H9 (cell line): Measurements from ENCODE around the gene TOR1A. TPM values are rescaled to one million over a fixed set of nuclear protein-coding genes. Genes with fewer than 3 reads are reported as not detected.

Source experiments
- DNase-seq: peaks from one replicate; pipeline ENCODE4 v3.0.0-alpha.2; 2017
- H2AFZ ChIP-seq: one replicate; pipeline ENCODE4 v1.6.1; 2013; ENCODE audit warnings: mild to moderate bottlenecking, low read length, control low read depth, moderate library complexity
- H2AK5ac ChIP-seq: 2 replicates; pipeline ENCODE4 v1.6.1; 2013; ENCODE audit warnings: low read length, control low read depth, mixed read lengths; ENCODE audit not compliant: insufficient read length
- H2BK120ac ChIP-seq: one replicate; pipeline ENCODE4 v1.6.1; 2013; ENCODE audit warnings: low read depth, mild to moderate bottlenecking, low read length, control low read depth, inconsistent platforms; ENCODE audit not compliant: poor library complexity, severe bottlenecking
- H2BK12ac ChIP-seq: 2 replicates; pipeline ENCODE4 v1.6.1; 2013; ENCODE audit warnings: low read length, control low read depth, mixed read lengths, low read depth; ENCODE audit not compliant: insufficient read length
- H2BK15ac ChIP-seq: 2 replicates; pipeline ENCODE4 v1.6.1; 2013; ENCODE audit warnings: low read depth, low read length, control low read depth
- H2BK20ac ChIP-seq: one replicate; pipeline ENCODE4 v1.6.1; 2013; ENCODE audit warnings: low read depth, mild to moderate bottlenecking, low read length, control low read depth, inconsistent platforms; ENCODE audit not compliant: poor library complexity, severe bottlenecking
- H2BK5ac ChIP-seq: 2 replicates; pipeline ENCODE4 v1.6.1; 2013; ENCODE audit warnings: low read length, control low read depth, mixed read lengths; ENCODE audit not compliant: insufficient read length
- H3K14ac ChIP-seq: 2 replicates; pipeline ENCODE4 v1.6.1; 2013; ENCODE audit warnings: low read length, control low read depth; ENCODE audit not compliant: insufficient read depth
- H3K18ac ChIP-seq: 2 replicates; pipeline ENCODE4 v1.6.1; 2013; ENCODE audit warnings: low read depth, mild to moderate bottlenecking, mixed read lengths, low read length, control low read depth; ENCODE audit not compliant: insufficient read length
- H3K23ac ChIP-seq: 2 replicates; pipeline ENCODE4 v1.6.1; 2013; ENCODE audit warnings: low read length, control low read depth, mixed read lengths, low read depth; ENCODE audit not compliant: insufficient read length
- H3K23me2 ChIP-seq: 2 replicates; pipeline ENCODE4 v1.6.1; 2013; ENCODE audit warnings: low read depth, mild to moderate bottlenecking, mixed read lengths, low read length, control low read depth; ENCODE audit not compliant: insufficient read length, poor library complexity, severe bottlenecking
- H3K27ac ChIP-seq: 2 replicates; pipeline ENCODE4 v1.5.1; 2013; ENCODE audit warnings: low read length, control low read depth, mixed read lengths, low read depth; ENCODE audit not compliant: insufficient read length
- H3K27me3 ChIP-seq: 2 replicates; pipeline ENCODE4 v1.6.1; 2013; ENCODE audit warnings: low read length, control low read depth, inconsistent platforms; ENCODE audit not compliant: insufficient read depth
- H3K4ac ChIP-seq: 2 replicates; pipeline ENCODE4 v1.6.1; 2013; ENCODE audit warnings: low read depth, mild to moderate bottlenecking, control low read depth, inconsistent platforms, low read length, moderate library complexity
- H3K4me1 ChIP-seq: 2 replicates; pipeline ENCODE4 v1.6.1; 2013; ENCODE audit warnings: low read length, control low read depth, inconsistent platforms; ENCODE audit not compliant: insufficient read depth
- H3K4me2 ChIP-seq: 2 replicates; pipeline ENCODE4 v1.6.1; 2013; ENCODE audit warnings: low read length, control low read depth, mixed read lengths; ENCODE audit not compliant: insufficient read length, insufficient read depth
- H3K56ac ChIP-seq: 2 replicates; pipeline ENCODE4 v1.6.1; 2013; ENCODE audit warnings: low read depth, mild to moderate bottlenecking, mixed read lengths, low read length, control low read depth; ENCODE audit not compliant: insufficient read length
- H3K79me1 ChIP-seq: 2 replicates; pipeline ENCODE4 v1.6.1; 2013; ENCODE audit warnings: low read depth, mild to moderate bottlenecking, moderate library complexity, low read length, control low read depth, inconsistent platforms; ENCODE audit not compliant: insufficient read depth, poor library complexity, severe bottlenecking
- H3K79me2 ChIP-seq: 2 replicates; pipeline ENCODE4 v1.6.1; 2013; ENCODE audit warnings: low read length, control low read depth, inconsistent platforms; ENCODE audit not compliant: insufficient read depth
- H3K9ac ChIP-seq: 2 replicates; pipeline ENCODE4 v1.6.1; 2013; ENCODE audit warnings: low read length, control low read depth, mixed read lengths; ENCODE audit not compliant: insufficient read length; ENCODE audit errors: extremely low read depth
- H3K9me3 ChIP-seq: one replicate; pipeline ENCODE4 v1.6.1; 2013; ENCODE audit warnings: low read depth, low read length, inconsistent platforms; ENCODE audit not compliant: control insufficient read depth
- H3T11ph ChIP-seq: one replicate; pipeline ENCODE4 v1.6.1; 2013; ENCODE audit warnings: mild to moderate bottlenecking, low read length, control low read depth, inconsistent platforms
- H4K20me1 ChIP-seq: one replicate; pipeline ENCODE4 v1.6.1; 2013; ENCODE audit not compliant: control insufficient read depth, insufficient read length, insufficient read depth
- H4K5ac ChIP-seq: 2 replicates; pipeline ENCODE4 v1.6.1; 2013; ENCODE audit warnings: low read depth, mild to moderate bottlenecking, mixed read lengths, low read length, control low read depth; ENCODE audit not compliant: insufficient read length
- H4K8ac ChIP-seq: replicated peaks from 2 replicates; pipeline ENCODE4 v1.6.1; 2013; ENCODE audit warnings: low read length, control low read depth, mixed read lengths, low read depth; ENCODE audit not compliant: insufficient read length
- H4K91ac ChIP-seq: 2 replicates; pipeline ENCODE4 v1.6.1; 2013; ENCODE audit warnings: low read depth, mild to moderate bottlenecking, moderate library complexity, mixed read lengths, low read length, control low read depth; ENCODE audit not compliant: insufficient read length
- H3K27ac Mint-ChIP-seq, 3 experiments: 2 replicates in 2 of 3; 3 replicates in 1 of 3; pipeline ENCODE4 v1.8.0; 2020 to 2021; ENCODE audit warnings: mixed read lengths in 3 of 3, mild to moderate bottlenecking in 1 of 3, moderate library complexity in 1 of 3
- H3K27me3 Mint-ChIP-seq: 2 replicates; pipeline ENCODE4 v1.8.0; 2021; ENCODE audit warnings: low read depth, mild to moderate bottlenecking, moderate library complexity, mixed read lengths
- H3K36me3 Mint-ChIP-seq, 3 experiments: 2 replicates in 2 of 3; 3 replicates in 1 of 3; pipeline ENCODE4 v1.8.0; 2020 to 2021; ENCODE audit warnings: low read depth in 3 of 3, mixed read lengths in 3 of 3; ENCODE audit not compliant: insufficient read depth in 1 of 3
- H3K4me1 Mint-ChIP-seq, 2 experiments: 2 replicates each; pipeline ENCODE4 v1.8.0; 2020; ENCODE audit warnings: mixed read lengths in 2 of 2
- H3K4me3 Mint-ChIP-seq, 2 experiments: 2 replicates in 1 of 2; 3 replicates in 1 of 2; pipeline ENCODE4 v1.8.0; 2020 to 2021; ENCODE audit warnings: mild to moderate bottlenecking in 2 of 2, mixed read lengths in 2 of 2, moderate library complexity in 1 of 2
- H3K9me3 Mint-ChIP-seq, 2 experiments: 2 replicates in 1 of 2; 3 replicates in 1 of 2; pipeline ENCODE4 v1.8.0; 2020; ENCODE audit warnings: mild to moderate bottlenecking in 2 of 2, mixed read lengths in 2 of 2, moderate library complexity in 1 of 2
- CTCF ChIP-seq: fragments of 200-600 bp; sonication (generic); conservative IDR thresholded peaks from 3 replicates; pipeline ENCODE4 v1.8.0; 2021; ENCODE audit warnings: antibody characterized with exemption, mild to moderate bottlenecking
- WGBS: extraction: QIAGEN DNeasy Blood & Tissue Kit; methylation state at CpG from one replicate; pipeline ENCODE4 v1.1.7; 2013; ENCODE audit warnings: missing lambda C conversion rate, low lambda C conversion rate, mixed read lengths; ENCODE audit not compliant: insufficient read length; ENCODE audit errors: extremely low coverage; 5-methylcytosine and 5-hydroxymethylcytosine counted together
- total RNA-seq: library from RNA; stranded (reverse); gene quantifications from 2 replicates; pipeline ENCODE4 v1.2.1, GENCODE V29; 2021

Gene TOR1A
- total RNA-seq, 1 experiment from 2014 or later = 60.1 TPM

GRCh38 chr9:129867136-129868022, 43.4 kb upstream of the TOR1A start:
- Histone ChIP-seq H3K4ac (no peak overlapping the region), H4K8ac (no peak overlapping the region), H3K27me3 (no peaks in the 10 kb centered on the region), H3K56ac (no peak overlapping the region), H3K23ac (no peak overlapping the region), H3K4me1 (no peaks in the 10 kb centered on the region), H2BK12ac (no peak overlapping the region), H3K9me3 (no peaks in the 10 kb centered on the region), H4K5ac (no peak overlapping the region), H4K20me1 (no peaks in the 10 kb centered on the region), H3K79me1 (no peaks in the 10 kb centered on the region), H3K18ac (no peak overlapping the region), H2AFZ (no peak overlapping the region), H2AK5ac (no peak overlapping the region), H3K14ac (no peak overlapping the region), H3K9ac (no peak overlapping the region), H4K91ac (no peak overlapping the region), H2BK15ac (no peak overlapping the region), H3K23me2 (no peaks in the 10 kb centered on the region), H2BK20ac (no peak overlapping the region), H2BK120ac (no peak overlapping the region), H3K27ac (no peak overlapping the region), H2BK5ac (no peak overlapping the region), H3T11ph (no peak overlapping the region), H3K79me2 (no peaks in the 10 kb centered on the region), H3K4me2 (no peak overlapping the region)
- WGBS = no CpG with 5 or more reads among the region's 17 CpGs
- H3K9me3 Mint-ChIP-seq = no peaks in the 10 kb centered on the region
- H3K27ac Mint-ChIP-seq = peak overlapping the region in 1 of 3 experiments; percentile 57; a peak in 3 of 7 replicates
- peak; percentile 56 for DNase-seq
- H3K4me1 Mint-ChIP-seq = no peaks in the 10 kb centered on the region
- no peaks in the 10 kb centered on the region for H3K27me3 Mint-ChIP-seq
- peak; percentile 47 for TF ChIP-seq CTCF
- peaks cover 3 to 28% (median 21%) of the 10 kb centered on the region in 3 experiments; a peak in 6 of 7 replicates for H3K36me3 Mint-ChIP-seq
- H3K4me3 Mint-ChIP-seq = no peak overlapping the region
